ENCODE data around the gene KLHL33. TPM values are rescaled to one million over a fixed set of nuclear protein-coding genes. Genes with fewer than 3 reads are reported as not detected.

The KLHL33 gene
- total and polyA plus RNA-seq, 10 of the 15 experiments (the other 5 are each of a cell fraction or from before 2014, with no cell fraction given) = 0.01 to 0.16 (median 0.04) TPM; not detected in 5

- TF ChIP-seq BACH1 (IDR thresholded peaks at IDR 0.05; ENCODE audit: borderline replicate concordance) (peak; percentile 22), EP300 (IDR thresholded peaks at IDR 0.05; ENCODE audit: borderline replicate concordance in 1 of 2, control insufficient read depth in 1 of 2, low read depth in 2 of 2, low read length in 2 of 2) (peak in 1 of 2 experiments; percentile 63; a peak in 2 of 4 replicates), EED (IDR thresholded peaks at IDR 0.05; ENCODE audit: low read depth) (peak; percentile 76), ZZZ3 (IDR thresholded peaks at IDR 0.05; ENCODE audit: control insufficient read depth, insufficient read length, low read depth) (no peak), CREM (IDR thresholded peaks at IDR 0.05; ENCODE audit: low read depth) (peak; percentile 86), POLR2AphosphoS5 (IDR thresholded peaks at IDR 0.05; ENCODE audit: low read length) (peak; percentile 98), CEBPZ (IDR thresholded peaks at IDR 0.05; ENCODE audit: low read depth, low read length) (no peak), YY1 (IDR thresholded peaks at IDR 0.05; ENCODE audit: low read depth, low read length) (peak; percentile 81), RELB (IDR thresholded peaks at IDR 0.05; ENCODE audit: low read depth) (peak; percentile 89), FOS (IDR thresholded peaks at IDR 0.05; ENCODE audit: borderline replicate concordance, extremely low read depth, insufficient read length) (peak; percentile 94), FOXM1 (IDR thresholded peaks at IDR 0.05; ENCODE audit: low read depth, low read length) (no peak), USF1 (IDR thresholded peaks at IDR 0.05; ENCODE audit: borderline replicate concordance, extremely low read length, insufficient read depth, low read depth, low read length) (peak; percentile 100), MYB (IDR thresholded peaks at IDR 0.05; ENCODE audit: borderline replicate concordance, low read depth, low read length) (peak; percentile 99)
- TF ChIP-seq, protein P1, sequence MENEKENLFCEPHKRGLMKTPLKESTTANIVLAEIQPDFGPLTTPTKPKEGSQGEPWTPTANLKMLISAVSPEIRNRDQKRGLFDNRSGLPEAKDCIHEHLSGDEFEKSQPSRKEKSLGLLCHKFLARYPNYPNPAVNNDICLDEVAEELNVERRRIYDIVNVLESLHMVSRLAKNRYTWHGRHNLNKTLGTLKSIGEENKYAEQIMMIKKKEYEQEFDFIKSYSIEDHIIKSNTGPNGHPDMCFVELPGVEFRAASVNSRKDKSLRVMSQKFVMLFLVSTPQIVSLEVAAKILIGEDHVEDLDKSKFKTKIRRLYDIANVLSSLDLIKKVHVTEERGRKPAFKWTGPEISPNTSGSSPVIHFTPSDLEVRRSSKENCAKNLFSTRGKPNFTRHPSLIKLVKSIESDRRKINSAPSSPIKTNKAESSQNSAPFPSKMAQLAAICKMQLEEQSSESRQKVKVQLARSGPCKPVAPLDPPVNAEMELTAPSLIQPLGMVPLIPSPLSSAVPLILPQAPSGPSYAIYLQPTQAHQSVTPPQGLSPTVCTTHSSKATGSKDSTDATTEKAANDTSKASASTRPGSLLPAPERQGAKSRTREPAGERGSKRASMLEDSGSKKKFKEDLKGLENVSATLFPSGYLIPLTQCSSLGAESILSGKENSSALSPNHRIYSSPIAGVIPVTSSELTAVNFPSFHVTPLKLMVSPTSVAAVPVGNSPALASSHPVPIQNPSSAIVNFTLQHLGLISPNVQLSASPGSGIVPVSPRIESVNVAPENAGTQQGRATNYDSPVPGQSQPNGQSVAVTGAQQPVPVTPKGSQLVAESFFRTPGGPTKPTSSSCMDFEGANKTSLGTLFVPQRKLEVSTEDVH (IDR thresholded peaks at IDR 0.05; ENCODE audit: low read depth, partially characterized antibody) = peak; percentile 42
- TF ChIP-seq, protein P2, sequence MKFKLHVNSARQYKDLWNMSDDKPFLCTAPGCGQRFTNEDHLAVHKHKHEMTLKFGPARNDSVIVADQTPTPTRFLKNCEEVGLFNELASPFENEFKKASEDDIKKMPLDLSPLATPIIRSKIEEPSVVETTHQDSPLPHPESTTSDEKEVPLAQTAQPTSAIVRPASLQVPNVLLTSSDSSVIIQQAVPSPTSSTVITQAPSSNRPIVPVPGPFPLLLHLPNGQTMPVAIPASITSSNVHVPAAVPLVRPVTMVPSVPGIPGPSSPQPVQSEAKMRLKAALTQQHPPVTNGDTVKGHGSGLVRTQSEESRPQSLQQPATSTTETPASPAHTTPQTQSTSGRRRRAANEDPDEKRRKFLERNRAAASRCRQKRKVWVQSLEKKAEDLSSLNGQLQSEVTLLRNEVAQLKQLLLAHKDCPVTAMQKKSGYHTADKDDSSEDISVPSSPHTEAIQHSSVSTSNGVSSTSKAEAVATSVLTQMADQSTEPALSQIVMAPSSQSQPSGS (IDR thresholded peaks at IDR 0.05; ENCODE audit: low read length) = 0 out of 2 replicates have a peak, but pooled peaks have one; percentile 18
- TF ChIP-seq, protein P3, sequence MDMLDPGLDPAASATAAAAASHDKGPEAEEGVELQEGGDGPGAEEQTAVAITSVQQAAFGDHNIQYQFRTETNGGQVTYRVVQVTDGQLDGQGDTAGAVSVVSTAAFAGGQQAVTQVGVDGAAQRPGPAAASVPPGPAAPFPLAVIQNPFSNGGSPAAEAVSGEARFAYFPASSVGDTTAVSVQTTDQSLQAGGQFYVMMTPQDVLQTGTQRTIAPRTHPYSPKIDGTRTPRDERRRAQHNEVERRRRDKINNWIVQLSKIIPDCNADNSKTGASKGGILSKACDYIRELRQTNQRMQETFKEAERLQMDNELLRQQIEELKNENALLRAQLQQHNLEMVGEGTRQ (IDR thresholded peaks at IDR 0.05; ENCODE audit: borderline replicate concordance, low read depth, low read length) = peak; percentile 100
Measured at GRCh38 chr14:20454516-20455354, 18.8 kb upstream of the KLHL33 start, which contains the start of the genes APEX1 and OSGEP (continued).

All from GM12878 (cell line).